Measurements from ENCODE around the gene RBL1. TPM values are rescaled to one million over a fixed set of nuclear protein-coding genes. Genes with fewer than 3 reads are reported as not detected.
A peak's percentile ranks its signal among the peaks of the same experiment; 100 is the strongest.

Gene RBL1
- total and polyA plus RNA-seq, 12 donors = 0.97 to 6.5 (median 3.8) TPM

DNA sequence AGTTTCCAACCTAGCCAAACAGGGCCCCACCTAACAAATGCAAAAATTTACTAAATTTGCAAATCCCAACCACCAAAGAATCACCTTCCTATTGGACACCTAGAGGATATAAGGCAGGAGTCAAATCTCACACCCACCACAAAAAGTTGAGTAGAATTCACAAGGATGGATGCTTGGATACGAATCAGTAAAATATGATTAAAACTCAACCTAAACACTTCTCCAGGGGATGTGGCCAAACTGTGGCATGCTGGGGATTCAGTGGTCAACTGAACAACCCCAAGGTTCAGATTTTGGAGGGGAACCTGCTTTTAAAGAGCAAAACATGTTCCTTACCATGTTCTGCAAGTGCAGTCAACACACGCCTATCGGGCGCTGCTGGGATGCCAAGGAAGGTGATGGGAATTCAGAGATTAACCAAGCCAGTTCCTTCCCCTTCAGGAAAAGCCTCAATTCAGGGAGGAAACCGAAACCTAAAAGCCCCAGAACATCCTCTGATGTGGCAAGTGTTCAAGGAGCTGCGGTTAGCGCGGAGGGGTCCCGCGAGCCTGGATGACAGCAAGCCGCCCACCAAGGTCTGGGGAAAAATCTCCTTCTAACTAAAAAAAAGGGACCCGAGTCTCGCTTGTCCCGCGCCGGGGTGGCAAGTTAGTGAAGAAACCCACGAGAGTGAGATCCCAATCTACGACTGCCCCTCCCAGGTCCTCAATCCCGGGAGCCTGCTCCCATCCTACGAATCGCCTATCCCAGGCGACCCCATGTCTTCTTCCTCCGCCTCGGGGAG, 145.2 kb downstream of the RBL1 start:
- peak in 6 of 8 donors; percentile 0 to 26 (median 8) for ATAC-seq
- Histone ChIP-seq H3K36me3 (peaks cover 0 to 21% (median 6%) of the 10 kb centered on the region in 9 donors), H3K27ac (peak overlapping the region; percentile 65 to 98 (median 93)), H3K27me3 (no peaks in the 10 kb centered on the region), H3K4me1 (peaks cover 4 to 69% (median 46%) of the 10 kb centered on the region in 9 donors), H3K4me3 (peak overlapping the region; percentile 91 to 100 (median 94)), H3K9me3 (no peaks in the 10 kb centered on the region)
- WGBS, 2 donors = 2 to 5% methylated on average over 24 of the region's 24 CpGs
- TF ChIP-seq, protein P1, sequence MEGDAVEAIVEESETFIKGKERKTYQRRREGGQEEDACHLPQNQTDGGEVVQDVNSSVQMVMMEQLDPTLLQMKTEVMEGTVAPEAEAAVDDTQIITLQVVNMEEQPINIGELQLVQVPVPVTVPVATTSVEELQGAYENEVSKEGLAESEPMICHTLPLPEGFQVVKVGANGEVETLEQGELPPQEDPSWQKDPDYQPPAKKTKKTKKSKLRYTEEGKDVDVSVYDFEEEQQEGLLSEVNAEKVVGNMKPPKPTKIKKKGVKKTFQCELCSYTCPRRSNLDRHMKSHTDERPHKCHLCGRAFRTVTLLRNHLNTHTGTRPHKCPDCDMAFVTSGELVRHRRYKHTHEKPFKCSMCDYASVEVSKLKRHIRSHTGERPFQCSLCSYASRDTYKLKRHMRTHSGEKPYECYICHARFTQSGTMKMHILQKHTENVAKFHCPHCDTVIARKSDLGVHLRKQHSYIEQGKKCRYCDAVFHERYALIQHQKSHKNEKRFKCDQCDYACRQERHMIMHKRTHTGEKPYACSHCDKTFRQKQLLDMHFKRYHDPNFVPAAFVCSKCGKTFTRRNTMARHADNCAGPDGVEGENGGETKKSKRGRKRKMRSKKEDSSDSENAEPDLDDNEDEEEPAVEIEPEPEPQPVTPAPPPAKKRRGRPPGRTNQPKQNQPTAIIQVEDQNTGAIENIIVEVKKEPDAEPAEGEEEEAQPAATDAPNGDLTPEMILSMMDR (IDR thresholded peaks at IDR 0.05) = no peak
- peak; percentile 20 to 47 for DNase-seq
- intact Hi-C loops (cut with DNase I) = no loop called here

Other genes with a start within 250 kb of the RBL1 start
- not detected for gene TLDC2, start 219.9 kb downstream of the RBL1 start, total RNA-seq
- gene TLDC2, start 219.9 kb downstream of the RBL1 start, polyA plus RNA-seq = under 1 TPM in 1 of 2 donors, not detected in 1; 0.01 TPM
- 100 to 1,000 TPM in 1 of 10 donors, 10 to 100 TPM in 9; 14.0 to 105 (median 26.7) TPM for gene SAMHD1, start 144.3 kb downstream of the RBL1 start, total RNA-seq
- 10 to 100 TPM; 34.6 to 46.8 TPM for gene SAMHD1, start 144.3 kb downstream of the RBL1 start, polyA plus RNA-seq
- gene RPN2, start 83.3 kb upstream of the RBL1 start, total RNA-seq = 100 to 1,000 TPM in 4 of 10 donors, 10 to 100 TPM in 6; 75.4 to 163 (median 95.2) TPM
- 100 to 1,000 TPM in 1 of 2 donors, 10 to 100 TPM in 1; 30.9 to 166 TPM for gene RPN2, start 83.3 kb upstream of the RBL1 start, polyA plus RNA-seq
- 1 to 10 TPM; 5.1 to 10.0 (median 6.5) TPM for gene MROH8, start 83.6 kb upstream of the RBL1 start, total RNA-seq
- gene MROH8, start 83.6 kb upstream of the RBL1 start, polyA plus RNA-seq = 1 to 10 TPM; 1.8 to 5.9 TPM
- gene GHRH, start 165.8 kb upstream of the RBL1 start, total RNA-seq = 1 to 10 TPM in 1 of 10 donors, under 1 TPM in 1, not detected in 8; 0.85 to 2.5 TPM
- 1 to 10 TPM in 1 of 2 donors, not detected in 1; 1.8 TPM for gene GHRH, start 165.8 kb upstream of the RBL1 start, polyA plus RNA-seq
- 10 to 100 TPM; 17.8 to 24.9 (median 20.4) TPM for gene MANBAL, start 193.7 kb upstream of the RBL1 start, total RNA-seq
- 10 to 100 TPM; 18.4 to 52.3 TPM for gene MANBAL, start 193.7 kb upstream of the RBL1 start, polyA plus RNA-seq

Measured in heart right ventricle (tissue), 16 donors.